H1 (cell line): ENCODE measurements around the gene CAMTA1. TPM values are rescaled to one million over a fixed set of nuclear protein-coding genes. Genes with fewer than 3 reads are reported as not detected.

Source experiments
- CTBP2 ChIP-seq: IDR thresholded peaks from 2 replicates; pipeline ENCODE4 v1.7.0; 2011; ENCODE audit warnings: borderline replicate concordance, mild to moderate bottlenecking, moderate library complexity, mixed read lengths, low read length; ENCODE audit not compliant: insufficient read depth, insufficient read length
- POU5F1 ChIP-seq: IDR thresholded peaks from 2 replicates; pipeline ENCODE4 v1.6.1; 2011; ENCODE audit warnings: low read depth, mild to moderate bottlenecking, low read length, moderate library complexity
- RFX5 ChIP-seq: IDR thresholded peaks from 2 replicates; pipeline ENCODE4 v1.6.1; 2011; ENCODE audit warnings: low read depth, low read length, improper control_type of control experiment, borderline replicate concordance
- polyA plus RNA-seq, 7 experiments: library from polyadenylated mRNA; depleted of rRNA in 3 of 7; stranded (reverse) in 5 of 7; unstranded in 2 of 7; fragments of >200 nt in 5 of 7; fragments of 200-250 nt in 2 of 7; gene quantifications; 1 replicate in 5 of 7; 2 replicates in 1 of 7; 4 replicates in 1 of 7; pipeline versions ENCODE4 v1.2.1 to v1.2.3, GENCODE V29; 2011 to 2013; ENCODE audit warnings: missing spikeins in 2 of 7, mixed read lengths in 2 of 7
- total RNA-seq: library from RNA; stranded (reverse); fragmentation: NEBNext Ultra II Directional; extraction: Animal tissue kit (Norgen Biotek cat#: 25700); gene quantifications from 2 replicates; pipeline ENCODE4 v1.2.1, GENCODE V29; 2021

CAMTA1 gene
- total and polyA plus RNA-seq, 2 of the 8 experiments (the other 6 are each of a cell fraction or from before 2014, with no cell fraction given) = 65.0 to 119 TPM

DNA sequence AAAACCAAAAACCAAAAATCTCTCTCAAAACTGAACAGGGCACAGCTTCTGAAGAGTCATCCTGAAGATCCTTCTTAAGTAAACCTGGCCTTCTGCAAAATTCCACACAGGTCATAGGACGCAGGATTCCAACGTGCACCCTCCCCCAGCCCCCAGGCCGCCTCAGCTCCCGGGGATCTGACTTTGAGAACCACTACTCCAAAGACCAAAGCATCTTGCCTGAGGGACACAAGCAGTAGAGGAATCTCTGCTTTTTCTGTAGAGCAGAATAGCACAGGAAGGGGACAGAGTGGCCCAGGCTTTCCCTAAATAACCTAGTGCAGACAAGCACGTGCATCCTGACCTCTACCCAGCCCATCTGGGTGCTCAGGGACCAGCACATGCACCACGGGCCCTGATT, 881.0 kb downstream of the CAMTA1 start (continued):
- no peak for TF ChIP-seq RFX5
- TF ChIP-seq CTBP2 = no peak
- no peak for TF ChIP-seq POU5F1
- TF ChIP-seq, all 59 proteins: peak for 0
